ENCODE measurements around the gene IDH3G. TPM values are rescaled to one million over a fixed set of nuclear protein-coding genes. Genes with fewer than 3 reads are reported as not detected.

IDH3G gene
- total RNA-seq, 2 experiments from 2014 or later = 46.8 to 47.3 TPM

- Histone ChIP-seq H3K27me3 (ENCODE audit: control insufficient read depth in 1 of 2, insufficient read depth in 2 of 2, low read length in 2 of 2) (no peaks in the 10 kb centered on the region), H3K27ac (ENCODE audit: low read depth in 1 of 2, low read length in 2 of 2) (no peak overlapping the region), H3K4me3 (ENCODE audit: low read length) (no peak overlapping the region), H3K9me3 (ENCODE audit: control insufficient read depth in 1 of 2, insufficient read depth in 1 of 2, low read length in 2 of 2) (no peaks in the 10 kb centered on the region), H3K36me3 (ENCODE audit: insufficient read depth, low read length) (peaks cover 26% of the 10 kb centered on the region), H3K4me1 (ENCODE audit: insufficient read depth, low read length) (peaks cover 4% of the 10 kb centered on the region)
- Mint-ChIP-seq H3K4me3 (no peak overlapping the region), H3K36me3 (ENCODE audit: low read depth) (peaks cover 11% of the 10 kb centered on the region), H3K27ac (no peak overlapping the region), H3K27me3 (no peaks in the 10 kb centered on the region), H3K4me1 (ENCODE audit: low read depth) (no peaks in the 10 kb centered on the region), H3K9me3 (no peaks in the 10 kb centered on the region)
- intact Hi-C loops (cut with DNase I, micrococcal nuclease) = no loop called here
- DNase-seq (no peak), ATAC-seq (ENCODE audit: poor library complexity) (no peak)
- ChIA-PET CTCF (no interaction called here), POLR2A (no interaction called here)
- TF ChIP-seq, protein P1, sequence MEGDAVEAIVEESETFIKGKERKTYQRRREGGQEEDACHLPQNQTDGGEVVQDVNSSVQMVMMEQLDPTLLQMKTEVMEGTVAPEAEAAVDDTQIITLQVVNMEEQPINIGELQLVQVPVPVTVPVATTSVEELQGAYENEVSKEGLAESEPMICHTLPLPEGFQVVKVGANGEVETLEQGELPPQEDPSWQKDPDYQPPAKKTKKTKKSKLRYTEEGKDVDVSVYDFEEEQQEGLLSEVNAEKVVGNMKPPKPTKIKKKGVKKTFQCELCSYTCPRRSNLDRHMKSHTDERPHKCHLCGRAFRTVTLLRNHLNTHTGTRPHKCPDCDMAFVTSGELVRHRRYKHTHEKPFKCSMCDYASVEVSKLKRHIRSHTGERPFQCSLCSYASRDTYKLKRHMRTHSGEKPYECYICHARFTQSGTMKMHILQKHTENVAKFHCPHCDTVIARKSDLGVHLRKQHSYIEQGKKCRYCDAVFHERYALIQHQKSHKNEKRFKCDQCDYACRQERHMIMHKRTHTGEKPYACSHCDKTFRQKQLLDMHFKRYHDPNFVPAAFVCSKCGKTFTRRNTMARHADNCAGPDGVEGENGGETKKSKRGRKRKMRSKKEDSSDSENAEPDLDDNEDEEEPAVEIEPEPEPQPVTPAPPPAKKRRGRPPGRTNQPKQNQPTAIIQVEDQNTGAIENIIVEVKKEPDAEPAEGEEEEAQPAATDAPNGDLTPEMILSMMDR (IDR thresholded peaks at IDR 0.05) = no peak
These were observed 7.5 kb downstream of the IDH3G start for GRCh38 chrX:153786669-153787068.

DNA sequence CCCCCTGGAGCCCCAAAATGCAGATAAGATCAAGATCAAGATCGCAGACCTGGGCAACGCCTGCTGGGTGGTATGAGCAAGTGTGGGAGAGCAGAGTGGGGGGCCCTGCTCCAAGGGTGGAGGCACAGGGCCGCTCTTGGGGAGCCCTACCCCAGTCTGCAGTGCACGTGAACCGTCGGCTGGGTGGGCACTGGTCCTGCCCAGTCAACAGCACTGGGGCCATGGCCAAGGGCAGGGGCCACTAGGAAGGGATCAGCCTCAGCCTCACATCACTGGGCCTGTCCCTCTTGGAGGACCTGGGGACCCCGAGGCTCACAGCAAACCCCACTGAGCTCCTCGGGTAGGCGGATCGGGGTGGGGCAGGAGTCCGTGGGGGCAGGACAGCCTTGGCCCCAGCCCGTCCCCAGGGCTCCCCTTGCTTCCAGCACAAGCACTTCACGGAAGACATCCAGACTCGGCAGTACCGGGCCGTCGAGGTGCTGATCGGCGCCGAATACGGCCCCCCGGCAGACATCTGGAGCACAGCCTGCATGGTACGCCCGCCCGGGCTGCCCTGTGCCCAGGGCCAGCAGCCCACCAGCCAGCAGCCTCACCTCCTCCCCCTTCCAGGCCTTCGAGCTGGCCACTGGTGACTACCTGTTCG is 9.7 kb downstream of the IDH3G start:
- H3K36me3 Mint-ChIP-seq (ENCODE audit: low read depth) = peaks cover 8% of the 10 kb centered on the region
- peaks cover 5% of the 10 kb centered on the region for H3K27me3 Mint-ChIP-seq
- CTCF ChIA-PET = no interaction called here
- H3K4me3 ChIP-seq (ENCODE audit: low read length) = no peak overlapping the region
- H3K9me3 Mint-ChIP-seq = no peaks in the 10 kb centered on the region
- H3K4me3 Mint-ChIP-seq = no peak overlapping the region
- H3K9me3 ChIP-seq (ENCODE audit: control insufficient read depth in 1 of 2, insufficient read depth in 1 of 2, low read length in 2 of 2) = peaks cover 0 to 6% of the 10 kb centered on the region in 2 experiments
- peaks cover 22% of the 10 kb centered on the region for H3K36me3 ChIP-seq (ENCODE audit: insufficient read depth, low read length)
- TF ChIP-seq, protein P1 (IDR thresholded peaks at IDR 0.05) = no peak
- H3K27ac Mint-ChIP-seq = no peak overlapping the region
- DNase-seq = no peak
- H3K4me1 ChIP-seq (ENCODE audit: insufficient read depth, low read length) = no peaks in the 10 kb centered on the region
- H3K27ac ChIP-seq (ENCODE audit: low read depth in 1 of 2, low read length in 2 of 2) = no peak overlapping the region
- H3K27me3 ChIP-seq (ENCODE audit: control insufficient read depth in 1 of 2, insufficient read depth in 2 of 2, low read length in 2 of 2) = peaks cover 0 to 4% of the 10 kb centered on the region in 2 experiments
- H3K4me1 Mint-ChIP-seq (ENCODE audit: low read depth) = peaks cover 5% of the 10 kb centered on the region
- intact Hi-C loops (cut with DNase I, micrococcal nuclease) = no loop called here
- no peak for ATAC-seq (ENCODE audit: poor library complexity)
- POLR2A ChIA-PET = no interaction called here

- Mint-ChIP-seq H3K9me3 (no peaks in the 10 kb centered on the region), H3K4me3 (no peak overlapping the region), H3K27me3 (peaks cover 5% of the 10 kb centered on the region), H3K4me1 (ENCODE audit: low read depth) (peaks cover 5% of the 10 kb centered on the region), H3K36me3 (ENCODE audit: low read depth) (peaks cover 8% of the 10 kb centered on the region), H3K27ac (no peak overlapping the region)
- CTCF ChIA-PET = no interaction called here
- POLR2A ChIA-PET = no interaction called here
- Histone ChIP-seq H3K27me3 (ENCODE audit: control insufficient read depth in 1 of 2, insufficient read depth in 2 of 2, low read length in 2 of 2) (peaks cover 0 to 4% of the 10 kb centered on the region in 2 experiments), H3K4me3 (ENCODE audit: low read length) (no peak overlapping the region), H3K36me3 (ENCODE audit: insufficient read depth, low read length) (peaks cover 16% of the 10 kb centered on the region), H3K27ac (ENCODE audit: low read depth in 1 of 2, low read length in 2 of 2) (no peak overlapping the region), H3K9me3 (ENCODE audit: control insufficient read depth in 1 of 2, insufficient read depth in 1 of 2, low read length in 2 of 2) (peaks cover 0 to 6% of the 10 kb centered on the region in 2 experiments), H3K4me1 (ENCODE audit: insufficient read depth, low read length) (no peaks in the 10 kb centered on the region)
- no peak for DNase-seq
- TF ChIP-seq, protein P1 (IDR thresholded peaks at IDR 0.05) = no peak
- intact Hi-C loops (cut with DNase I, micrococcal nuclease) = no loop called here
- no peak for ATAC-seq (ENCODE audit: poor library complexity)
These were observed 10.7 kb downstream of the IDH3G start for GRCh38 chrX:153783378-153784013.

All from CD4-positive, alpha-beta T cell (primary cell).